Esophagus (tissue), 2 donors: ENCODE measurements around the gene CALN1. TPM values are rescaled to one million over a fixed set of nuclear protein-coding genes. Genes with fewer than 3 reads are reported as not detected.
"Not testable (repeated sequence)": the region's sequence is repeated elsewhere in the genome, so short reads cannot be mapped to it uniquely, and the experiment has no call there.

Source experiments
- H3K27ac ChIP-seq, 2 donors: one replicate each; pipeline ENCODE4 v1.5.1; 2013; ENCODE audit warnings: low read depth in 2 of 2, mild to moderate bottlenecking in 2 of 2, inconsistent platforms in 1 of 2, low read length in 1 of 2, moderate library complexity in 1 of 2
- H3K27me3 ChIP-seq, 2 donors: one replicate each; pipeline ENCODE4 v1.6.1; 2013; ENCODE audit warnings: low read length in 2 of 2, control low read depth in 1 of 2, mild to moderate bottlenecking in 1 of 2; ENCODE audit not compliant: insufficient read depth in 2 of 2, control insufficient read depth in 1 of 2
- H3K36me3 ChIP-seq, 2 donors: one replicate each; pipeline ENCODE4 v1.6.1; 2013; ENCODE audit warnings: low read length in 1 of 2; ENCODE audit not compliant: control insufficient read depth in 2 of 2, insufficient read depth in 2 of 2
- H3K4me1 ChIP-seq, 2 donors: one replicate each; pipeline ENCODE4 v1.6.1; 2013; ENCODE audit warnings: low read length in 1 of 2; ENCODE audit not compliant: control insufficient read depth in 2 of 2, insufficient read depth in 2 of 2
- H3K4me3 ChIP-seq, 2 donors: one replicate each; pipeline ENCODE4 v1.5.1; 2013; ENCODE audit warnings: low read length in 2 of 2, mild to moderate bottlenecking in 2 of 2, low read depth in 1 of 2, moderate library complexity in 1 of 2
- H3K9me3 ChIP-seq, 2 donors: one replicate each; pipeline ENCODE4 v1.6.1; 2013; ENCODE audit warnings: mild to moderate bottlenecking in 2 of 2, low read depth in 1 of 2, low read length in 1 of 2, moderate library complexity in 1 of 2; ENCODE audit not compliant: control insufficient read depth in 2 of 2, insufficient read depth in 1 of 2
- WGBS, 2 donors: extraction: QIAGEN DNeasy Blood & Tissue Kit; methylation state at CpG; one replicate each; pipeline ENCODE4 v1.1.7; 2013; 5-methylcytosine and 5-hydroxymethylcytosine counted together
- polyA plus RNA-seq, 2 donors: library from polyadenylated mRNA; stranded (reverse); fragments of 200-250 nt; gene quantifications; one replicate each; pipeline ENCODE4 v1.2.3, GENCODE V29; 2013
- donor health status: healthy with polysubstance abuse.
- donor health status: Bipolar disorder and iron deficiency.

Gene CALN1
- polyA plus RNA-seq, 2 donors: 0.01 to 0.12 TPM

DNA sequence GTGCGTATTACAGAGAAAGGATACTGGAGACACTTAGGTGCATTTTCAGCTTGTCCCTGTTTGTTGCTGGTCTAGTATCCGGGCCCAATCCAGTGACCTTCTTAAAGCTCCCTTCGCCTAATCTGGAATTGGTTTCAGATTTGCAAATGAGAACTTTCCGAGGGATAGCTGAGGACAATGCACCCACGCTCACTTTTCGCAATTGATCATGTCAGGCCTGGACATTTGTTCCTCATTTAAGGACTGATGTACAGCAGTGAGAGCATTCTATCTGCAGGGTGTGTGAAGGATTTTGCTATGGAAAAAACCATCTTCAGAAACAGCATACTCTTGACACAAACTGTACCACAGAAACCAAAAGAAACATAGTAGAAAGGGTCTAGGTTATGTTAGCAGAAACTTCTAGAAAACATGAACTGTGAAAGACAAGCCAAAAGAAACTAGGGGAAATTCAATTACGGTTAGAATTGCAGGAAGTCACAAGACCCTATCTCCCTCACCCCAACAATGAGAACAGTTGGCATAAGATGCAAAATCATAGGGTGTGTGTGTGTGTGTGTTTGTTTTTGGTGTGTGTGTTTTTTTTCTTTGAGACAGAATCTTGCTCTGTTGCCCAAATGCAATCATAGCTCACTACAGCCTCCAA, 331.1 kb downstream of the CALN1 start:
- H3K4me3 ChIP-seq: no peak overlapping the region
- H3K27me3 ChIP-seq: no peaks in the 10 kb centered on the region
- no peaks in the 10 kb centered on the region for H3K36me3 ChIP-seq
- 62 to 63% methylated on average over 7 of the region's 7 CpGs for WGBS, 2 donors
- H3K4me1 ChIP-seq: no peaks in the 10 kb centered on the region
- H3K9me3 ChIP-seq: no peaks in the 10 kb centered on the region
- peak overlapping the region in 1 of 2 donors; percentile 27 for H3K27ac ChIP-seq

DNA sequence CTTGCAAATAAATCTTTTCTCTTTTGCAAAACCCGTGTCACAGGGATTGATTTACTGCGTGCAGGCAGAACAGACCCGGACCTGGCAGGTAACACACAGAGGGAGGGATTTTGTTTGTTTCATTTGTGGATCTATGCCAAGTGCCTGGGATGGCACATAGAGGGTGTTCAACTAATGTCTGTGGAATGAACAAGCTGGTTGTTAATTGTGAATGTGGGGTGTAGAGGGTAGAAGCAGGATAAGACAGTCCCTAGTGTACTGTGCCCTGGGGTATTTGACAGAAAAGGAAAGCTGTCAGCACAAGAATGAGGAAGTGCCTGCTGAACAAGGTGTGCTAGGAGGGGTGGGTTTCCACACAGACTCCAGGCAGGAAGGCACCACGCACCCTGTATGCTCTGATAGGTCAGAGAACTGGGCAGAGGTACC, 331.8 kb downstream of the CALN1 start:
- no peaks in the 10 kb centered on the region for H3K27me3 ChIP-seq
- no peak overlapping the region for H3K4me3 ChIP-seq
- H3K36me3 ChIP-seq: no peaks in the 10 kb centered on the region
- WGBS, 2 donors: 29 to 32% methylated on average over 4 of the region's 4 CpGs
- no peaks in the 10 kb centered on the region for H3K9me3 ChIP-seq
- H3K27ac ChIP-seq: peak overlapping the region in 1 of 2 donors; percentile 27
- H3K4me1 ChIP-seq: no peaks in the 10 kb centered on the region

DNA sequence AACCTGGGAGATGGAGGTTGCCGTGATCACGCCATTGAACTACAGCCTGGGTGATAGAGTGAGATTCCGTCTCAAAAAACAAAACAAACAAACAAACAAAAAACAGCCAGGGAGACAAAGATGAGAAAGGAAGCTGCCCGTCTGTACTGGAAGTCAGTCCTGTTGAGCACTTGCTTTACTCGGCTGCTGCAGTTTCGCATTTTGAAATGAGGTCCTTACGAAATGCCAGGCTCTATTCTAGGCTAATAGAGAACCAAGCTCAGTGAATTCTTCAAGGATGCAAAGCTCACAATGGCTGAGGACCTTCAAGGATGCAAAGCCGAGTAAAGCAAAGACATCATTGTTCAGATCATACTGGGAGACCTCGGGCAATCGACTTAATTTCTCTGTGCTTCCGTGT, 333.3 kb downstream of the CALN1 start:
- H3K27me3 ChIP-seq: no peaks in the 10 kb centered on the region
- H3K36me3 ChIP-seq: no peaks in the 10 kb centered on the region
- H3K27ac ChIP-seq: no peak overlapping the region
- peaks cover 0 to 2% of the 10 kb centered on the region in 2 donors for H3K9me3 ChIP-seq
- H3K4me1 ChIP-seq: no peaks in the 10 kb centered on the region
- WGBS, 2 donors: 91 to 93% methylated on average over 11 of the region's 11 CpGs
- H3K4me3 ChIP-seq: no peak overlapping the region

DNA sequence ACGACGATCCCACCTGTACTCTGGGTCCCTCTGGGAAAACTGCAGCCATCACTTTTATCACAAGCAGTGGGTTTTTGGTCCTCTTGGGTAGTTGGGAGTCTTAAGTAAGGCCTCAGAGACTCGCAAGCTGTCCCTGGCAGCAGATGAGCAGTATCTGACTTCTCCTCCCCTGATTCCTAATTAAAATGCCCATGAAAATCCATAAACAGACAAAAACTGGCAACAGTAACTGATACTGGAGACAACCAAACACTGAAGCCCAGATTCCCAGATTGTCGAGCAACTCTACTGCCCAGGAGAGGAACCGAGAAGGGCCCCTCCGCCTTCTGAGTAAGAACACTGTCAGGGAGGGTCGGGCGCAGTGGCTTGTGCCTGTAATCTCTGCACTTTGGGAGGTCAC, 333.8 kb downstream of the CALN1 start:
- Histone ChIP-seq H3K27ac (no peak overlapping the region), H3K4me3 (no peak overlapping the region), H3K36me3 (no peaks in the 10 kb centered on the region), H3K4me1 (no peaks in the 10 kb centered on the region), H3K9me3 (peaks cover 0 to 2% of the 10 kb centered on the region in 2 donors), H3K27me3 (no peaks in the 10 kb centered on the region)
- 92 to 94% methylated on average over 8 of the region's 8 CpGs for WGBS, 2 donors

DNA sequence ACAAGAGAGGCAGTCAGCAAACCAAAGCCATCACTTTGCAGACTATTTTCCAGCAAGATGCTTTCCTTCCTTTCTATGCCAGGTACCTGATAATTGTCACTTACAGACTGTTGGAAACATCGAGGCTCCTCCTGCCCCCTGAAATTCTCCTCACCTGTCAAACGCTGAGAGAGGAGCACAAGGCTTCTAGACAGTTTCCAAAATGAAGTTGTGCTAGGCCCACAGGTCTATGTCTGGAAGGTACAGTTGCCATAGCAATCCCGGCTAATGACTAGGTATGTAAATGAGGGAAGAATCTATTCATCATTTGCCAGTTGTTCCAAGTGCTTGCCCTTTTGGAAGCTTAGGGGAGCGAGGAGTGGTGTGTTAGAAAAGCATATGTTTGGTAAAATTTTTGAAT, 334.4 kb downstream of the CALN1 start:
- no peaks in the 10 kb centered on the region for H3K36me3 ChIP-seq
- no peaks in the 10 kb centered on the region for H3K4me1 ChIP-seq
- H3K27ac ChIP-seq: no peak overlapping the region
- 75% methylated on average over 4 of the region's 4 CpGs for WGBS, 2 donors
- H3K27me3 ChIP-seq: no peaks in the 10 kb centered on the region
- H3K4me3 ChIP-seq: no peak overlapping the region
- H3K9me3 ChIP-seq: peaks cover 0 to 2% of the 10 kb centered on the region in 2 donors

DNA sequence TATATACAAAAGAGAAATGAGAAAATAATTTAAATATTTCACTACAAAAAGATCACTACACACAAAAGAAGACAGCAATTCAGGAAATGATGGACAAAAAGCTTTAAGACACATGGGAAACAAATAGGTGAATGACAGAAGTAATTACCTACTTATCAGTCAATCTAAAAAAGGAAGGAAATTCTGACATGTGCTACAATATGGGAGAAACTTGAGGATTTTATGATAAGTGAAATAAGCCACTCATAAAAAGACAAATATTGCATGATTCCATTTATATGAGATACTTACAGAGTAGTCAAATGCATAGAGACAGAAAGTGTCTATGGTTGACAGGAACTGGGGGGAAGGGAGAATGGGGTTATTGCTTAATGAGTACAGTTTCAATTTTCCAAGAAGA, 339.2 kb downstream of the CALN1 start:
- Histone ChIP-seq H3K27me3 (no peaks in the 10 kb centered on the region), H3K27ac (no peak overlapping the region), H3K36me3 (no peaks in the 10 kb centered on the region), H3K4me1 (no peaks in the 10 kb centered on the region), H3K4me3 (no peak overlapping the region), H3K9me3 (peaks cover 0 to 2% of the 10 kb centered on the region in 2 donors)

DNA sequence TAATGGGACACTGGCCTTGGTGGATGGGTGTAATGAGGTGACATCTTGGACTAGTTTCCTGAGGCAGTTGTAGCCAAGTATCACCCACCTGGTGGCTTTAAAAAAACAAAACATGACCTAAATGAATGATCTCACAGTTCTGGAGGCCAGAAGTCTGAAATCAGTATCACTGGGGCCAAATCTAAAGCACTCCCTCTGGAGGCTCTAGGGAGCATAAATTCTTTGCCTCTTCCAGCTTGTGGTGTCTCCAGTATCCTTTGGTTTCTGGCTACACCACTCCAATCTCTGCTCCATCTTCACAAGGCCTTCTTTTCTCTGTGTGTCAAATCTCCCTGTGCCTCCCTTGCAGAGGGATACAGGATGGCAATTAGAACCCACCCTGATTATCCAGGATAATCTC, 342.9 kb downstream of the CALN1 start:
- H3K27ac ChIP-seq: no peak overlapping the region
- no peaks in the 10 kb centered on the region for H3K4me1 ChIP-seq
- H3K27me3 ChIP-seq: no peaks in the 10 kb centered on the region
- no peak overlapping the region for H3K4me3 ChIP-seq
- H3K9me3 ChIP-seq: no peaks in the 10 kb centered on the region
- no peaks in the 10 kb centered on the region for H3K36me3 ChIP-seq

DNA sequence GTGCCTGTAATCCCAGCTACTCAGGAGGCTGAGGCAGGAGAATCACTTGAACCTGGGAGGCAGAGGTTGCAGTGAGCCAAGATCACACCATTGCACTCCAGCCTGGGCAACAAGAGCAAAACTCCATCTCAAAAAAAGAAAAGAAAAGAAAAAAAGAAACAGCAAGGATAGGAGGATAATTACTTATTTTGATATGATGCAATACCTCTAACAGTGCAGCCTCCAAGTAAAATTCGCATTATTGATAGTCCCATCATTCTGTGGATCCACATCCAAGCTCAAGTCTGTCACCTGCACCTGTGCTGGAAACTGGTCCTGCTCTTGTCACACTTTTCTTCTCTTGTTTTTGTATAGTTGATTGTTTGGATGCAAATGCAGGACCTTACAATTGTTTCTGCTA, 346.4 kb downstream of the CALN1 start:
- H3K4me1 ChIP-seq, H3K27me3 ChIP-seq, H3K27ac ChIP-seq, H3K9me3 ChIP-seq, H3K4me3 ChIP-seq, H3K36me3 ChIP-seq: not testable (repeated sequence)
- 96 to 100% methylated on average over 1 of the region's 1 CpG for WGBS, 2 donors

DNA sequence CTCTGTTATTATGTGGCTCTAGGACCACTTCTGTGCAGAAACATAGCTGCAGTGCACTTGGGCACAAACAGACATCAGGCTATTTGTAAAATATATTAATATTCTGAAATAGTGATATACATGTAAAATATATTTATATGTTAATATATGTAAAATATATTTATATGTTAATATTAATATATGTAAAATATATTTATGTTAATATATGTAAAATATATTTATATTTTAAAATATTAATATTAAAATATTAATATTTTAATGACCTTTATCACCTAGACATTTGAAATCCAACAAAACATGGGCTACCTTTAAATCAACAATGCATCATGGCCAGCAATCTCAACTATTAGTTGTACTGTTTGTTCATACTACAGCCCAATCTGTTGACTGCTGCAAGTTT, 347.2 kb downstream of the CALN1 start:
- Histone ChIP-seq H3K4me3 (no peak overlapping the region), H3K36me3 (no peaks in the 10 kb centered on the region), H3K27me3 (no peaks in the 10 kb centered on the region), H3K4me1 (no peaks in the 10 kb centered on the region), H3K9me3 (peaks cover 0 to 3% of the 10 kb centered on the region in 2 donors), H3K27ac (no peak overlapping the region)

DNA sequence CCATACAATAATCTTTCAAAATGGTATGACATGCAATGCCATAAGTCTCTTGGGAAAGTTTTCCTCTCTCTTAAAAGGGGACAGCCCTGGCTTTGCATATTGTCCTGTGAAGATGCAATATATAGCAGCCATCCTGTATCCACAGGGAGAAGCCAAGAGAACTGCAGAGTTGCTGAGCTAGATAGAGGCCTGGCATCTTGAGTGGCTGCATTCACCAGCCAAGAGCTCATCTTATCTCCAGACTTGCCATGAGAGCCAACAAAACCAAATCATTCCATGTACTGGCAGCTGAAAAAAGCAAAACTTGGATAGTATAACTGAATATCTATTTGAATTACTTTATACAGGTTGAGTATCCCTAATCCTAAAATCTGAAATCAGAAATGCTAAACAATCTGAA, 348.8 kb downstream of the CALN1 start:
- Histone ChIP-seq H3K36me3 (no peaks in the 10 kb centered on the region), H3K9me3 (peaks cover 0 to 3% of the 10 kb centered on the region in 2 donors), H3K27me3 (no peaks in the 10 kb centered on the region), H3K4me3 (no peak overlapping the region), H3K27ac (no peak overlapping the region), H3K4me1 (no peaks in the 10 kb centered on the region)
